HEK293 (cell line): ENCODE data around the gene S100PBP.
A peak's percentile ranks its signal among the peaks of the same experiment; 100 is the strongest.

Experiments used
- CTCF ChIA-PET: fragments of 350-600 bp; formaldehyde crosslinking; extraction: SDS; loops from one replicate; lab custom pipeline; 2021; ENCODE audit warnings: antibody characterized with exemption; lab: Yijun Ruan, JAX
- POLR2A ChIA-PET: fragments of 300-600 bp; formaldehyde crosslinking; extraction: SDS; loops from one replicate; lab custom pipeline; 2020; ENCODE audit warnings: antibody characterized with exemption, inconsistent platforms; lab: Yijun Ruan, JAX
- H3K27ac ChIP-seq: fragments of 200-500 bp; sonication (Bioruptor generic); 2 replicates; pipeline ENCODE4 v1.5.1; 2014; ENCODE audit warnings: low read depth, low read length, control low read depth, inconsistent platforms; ENCODE audit errors: extremely low read depth
- H3K36me3 ChIP-seq, 2 experiments: fragments of 200-500 bp in 1 of 2; sonication (Bioruptor generic) in 1 of 2; 1 replicate in 1 of 2; 2 replicates in 1 of 2; pipeline ENCODE4 v1.5.1; 2014 to 2017; ENCODE audit warnings: inconsistent platforms in 2 of 2, low read length in 2 of 2; ENCODE audit not compliant: control insufficient read depth in 2 of 2, insufficient read depth in 1 of 2
- H3K4me1 ChIP-seq: fragments of 200-500 bp; sonication (Bioruptor generic); 2 replicates; pipeline ENCODE4 v1.5.1; 2014; ENCODE audit warnings: mild to moderate bottlenecking, low read length, inconsistent platforms; ENCODE audit not compliant: control insufficient read depth, insufficient read depth
- H3K4me3 ChIP-seq: 2 replicates; pipeline ENCODE4 v1.5.1; 2011; ENCODE audit warnings: low read depth, mild to moderate bottlenecking, control low read depth, low read length, moderate library complexity
- H3K9me3 ChIP-seq: fragments of 200-500 bp; sonication (Bioruptor generic); 2 replicates; pipeline ENCODE4 v1.5.1; 2014; ENCODE audit warnings: low read depth, low read length, inconsistent platforms; ENCODE audit not compliant: control insufficient read depth, insufficient read depth
- EGR2 ChIP-seq: fragments of 450-650 bp; formaldehyde crosslinking; IDR thresholded peaks from 2 replicates; pipeline ENCODE4 v1.5.1; 2016; ENCODE audit warnings: low read depth, missing biosample characterization, missing genetic modification characterization
- GLIS2 ChIP-seq: fragments of 450-650 bp; formaldehyde crosslinking; IDR thresholded peaks from 2 replicates; pipeline ENCODE4 v1.5.1; 2016; ENCODE audit warnings: missing biosample characterization, missing genetic modification characterization
- KLF9 ChIP-seq: fragments of 450-650 bp; formaldehyde crosslinking; IDR thresholded peaks from 2 replicates; pipeline ENCODE4 v1.5.1; 2016; ENCODE audit warnings: missing biosample characterization, missing genetic modification characterization, low read depth
- MEIS1 ChIP-seq: sonication (generic); formaldehyde crosslinking; IDR thresholded peaks from 2 replicates; pipeline ENCODE4 v1.8.1; 2022; ENCODE audit warnings: missing genetic modification reagents, mild to moderate bottlenecking, borderline replicate concordance
- PATZ1 ChIP-seq: fragments of 450-650 bp; formaldehyde crosslinking; IDR thresholded peaks from 2 replicates; pipeline ENCODE4 v1.5.1; 2016; ENCODE audit warnings: missing biosample characterization, missing genetic modification characterization
- SP2 ChIP-seq: fragments of 450-650 bp; formaldehyde crosslinking; IDR thresholded peaks from 2 replicates; pipeline ENCODE4 v1.5.1; 2016; ENCODE audit warnings: missing biosample characterization, missing genetic modification characterization
- ZBTB11 ChIP-seq: fragments of 450-650 bp; formaldehyde crosslinking; conservative IDR thresholded peaks from 2 replicates; pipeline ENCODE4 v1.5.1; 2016; ENCODE audit warnings: low read depth, missing biosample characterization, missing genetic modification characterization
- ZBTB48 ChIP-seq: fragments of 450-650 bp; formaldehyde crosslinking; IDR thresholded peaks from 2 replicates; pipeline ENCODE4 v1.5.1; 2016; ENCODE audit warnings: missing biosample characterization, missing genetic modification characterization
- ZBTB8A ChIP-seq: fragments of 450-650 bp; formaldehyde crosslinking; IDR thresholded peaks from 2 replicates; pipeline ENCODE4 v1.5.1; 2016; ENCODE audit warnings: missing biosample characterization, missing genetic modification characterization
- ZFHX2 ChIP-seq: fragments of 450-650 bp; formaldehyde crosslinking; conservative IDR thresholded peaks from 2 replicates; pipeline ENCODE4 v1.5.1; 2016; ENCODE audit warnings: missing biosample characterization, missing genetic modification characterization
- ZIC2 ChIP-seq: fragments of 450-650 bp; formaldehyde crosslinking; IDR thresholded peaks from 2 replicates; pipeline ENCODE4 v1.5.1; 2016; ENCODE audit warnings: missing biosample characterization, missing genetic modification characterization
- ZNF23 ChIP-seq: fragments of 450-650 bp; formaldehyde crosslinking; IDR thresholded peaks from 2 replicates; pipeline ENCODE4 v1.5.1; 2016; ENCODE audit warnings: missing biosample characterization, missing genetic modification characterization, borderline replicate concordance
- ZNF274 ChIP-seq, 2 experiments: fragments of 200-500 bp in 1 of 2; fragments of 450-650 bp in 1 of 2; sonication (Bioruptor generic) in 1 of 2; formaldehyde crosslinking in 1 of 2; IDR thresholded peaks; 2 replicates each; pipeline versions ENCODE4 v1.5.1 to v1.6.1; 2014 to 2016; ENCODE audit warnings: borderline replicate concordance in 1 of 2, inconsistent platforms in 1 of 2, low read length in 1 of 2, missing biosample characterization in 1 of 2, missing genetic modification characterization in 1 of 2
- ZNF335 ChIP-seq: fragments of 450-650 bp; formaldehyde crosslinking; conservative IDR thresholded peaks from 2 replicates; pipeline ENCODE4 v1.5.1; 2016; ENCODE audit warnings: missing biosample characterization, missing genetic modification characterization
- ZNF449 ChIP-seq: fragments of 450-650 bp; formaldehyde crosslinking; IDR thresholded peaks from 2 replicates; pipeline ENCODE4 v1.5.1; 2017; ENCODE audit warnings: missing biosample characterization, mild to moderate bottlenecking, missing genetic modification characterization, moderate library complexity
- ZNF558 ChIP-seq: fragments of 450-650 bp; formaldehyde crosslinking; IDR thresholded peaks from 2 replicates; pipeline ENCODE4 v1.5.1; 2016; ENCODE audit warnings: missing biosample characterization, missing genetic modification characterization
- TF ChIP-seq, protein P1 (sequence below): fragments of 450-650 bp; formaldehyde crosslinking; optimal IDR thresholded peaks from 2 replicates; pipeline ENCODE3; 2016; ENCODE audit warnings: missing biosample characterization, mild to moderate bottlenecking, missing genetic modification characterization
- TF ChIP-seq, protein P2 (sequence below): fragments of 450-650 bp; formaldehyde crosslinking; IDR thresholded peaks from 2 replicates; pipeline ENCODE4 v1.5.1; 2016; ENCODE audit warnings: missing biosample characterization, missing genetic modification characterization
- TF ChIP-seq, protein P3 (sequence below): fragments of 450-650 bp; formaldehyde crosslinking; IDR thresholded peaks from 2 replicates; pipeline ENCODE4 v1.5.1; 2016; ENCODE audit warnings: missing biosample characterization, missing genetic modification characterization
- TF ChIP-seq, protein P4 (sequence below): fragments of 450-650 bp; formaldehyde crosslinking; IDR thresholded peaks from 2 replicates; pipeline ENCODE4 v1.5.1; 2017; ENCODE audit warnings: missing biosample characterization, missing genetic modification characterization

Gene S100PBP

DNA sequence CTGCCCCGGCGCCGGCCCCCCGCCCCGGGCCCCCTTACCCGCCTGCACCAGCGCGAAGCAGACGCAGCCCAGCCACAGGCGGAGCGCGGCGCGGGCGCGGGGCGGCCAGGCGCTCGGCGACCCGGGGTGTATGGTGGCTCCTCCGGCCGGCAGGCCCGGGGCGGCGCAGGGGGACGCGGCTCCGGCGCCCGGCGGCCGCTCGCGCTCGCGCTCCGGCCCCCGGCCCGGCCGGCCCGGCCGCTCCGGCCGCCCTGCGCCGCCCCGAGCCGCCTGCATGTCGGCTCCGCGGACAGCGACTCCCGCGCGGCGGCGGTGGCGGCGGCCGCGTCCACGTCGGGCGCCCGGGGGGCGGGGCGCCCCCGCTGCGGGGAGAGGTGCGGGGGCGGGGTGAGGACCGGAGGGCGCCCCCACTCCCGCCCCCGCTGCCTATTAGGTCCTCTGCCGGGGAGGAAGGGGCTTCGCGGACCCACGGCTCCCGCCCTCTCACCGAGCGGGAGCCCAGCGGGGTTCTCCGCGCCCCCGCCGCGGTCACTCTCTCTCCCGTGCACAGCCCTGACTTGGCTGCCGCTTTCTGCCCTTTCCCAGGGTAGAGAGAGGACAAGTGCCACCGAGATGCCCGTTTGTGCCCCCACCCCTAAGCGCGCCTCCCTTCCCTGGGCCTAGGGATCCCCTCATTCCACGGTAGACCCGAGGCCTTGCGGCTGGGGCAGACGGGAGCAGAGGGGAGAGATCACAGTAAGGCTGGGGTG is 53.3 kb downstream of the S100PBP start, which contains the start of gene FNDC5:
Gene FNDC5, minus strand, starts transcription at position 298 of the 749 bp plus-strand sequence.
- Histone ChIP-seq H3K4me1 (no peaks in the 10 kb centered on the region; the same call in 1 of the 2 replicates), H3K27ac (no peak within 1 kb of the TSS), H3K36me3 (peaks cover 0 to 11% of the 10 kb centered on the region in 2 experiments; a peak in 1 of 3 replicates), H3K4me3 (peak within 1 kb of the TSS; percentile 13), H3K9me3 (no peaks in the 10 kb centered on the region)
- ChIA-PET CTCF (interaction anchor here (0.6 to 1.9 kb wide), 10 partner anchors 9 to 1569 kb away, joined by 3 to 7 read pairs (median 4); no protein-coding TSS in a partner anchor), POLR2A (no interaction called here)
- peak; percentile 73 for TF ChIP-seq ZIC2 (tag by site-specific recombination)
- peak; percentile 78 for TF ChIP-seq ZBTB48 (tag by site-specific recombination)
- 0 out of 2 replicates have a peak, but pooled peaks have one; percentile 9 for TF ChIP-seq GLIS2 (tag by site-specific recombination)
- TF ChIP-seq, protein P1, sequence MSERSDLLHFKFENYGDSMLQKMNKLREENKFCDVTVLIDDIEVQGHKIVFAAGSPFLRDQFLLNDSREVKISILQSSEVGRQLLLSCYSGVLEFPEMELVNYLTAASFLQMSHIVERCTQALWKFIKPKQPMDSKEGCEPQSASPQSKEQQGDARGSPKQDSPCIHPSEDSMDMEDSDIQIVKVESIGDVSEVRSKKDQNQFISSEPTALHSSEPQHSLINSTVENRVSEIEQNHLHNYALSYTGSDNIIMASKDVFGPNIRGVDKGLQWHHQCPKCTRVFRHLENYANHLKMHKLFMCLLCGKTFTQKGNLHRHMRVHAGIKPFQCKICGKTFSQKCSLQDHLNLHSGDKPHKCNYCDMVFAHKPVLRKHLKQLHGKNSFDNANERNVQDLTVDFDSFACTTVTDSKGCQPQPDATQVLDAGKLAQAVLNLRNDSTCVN (tag by site-specific recombination): peak; percentile 74
- peak; percentile 74 for TF ChIP-seq EGR2 (tag by site-specific recombination)
- no peak for TF ChIP-seq ZBTB11
- TF ChIP-seq SP2: peak; percentile 14; the same call in 1 of the 2 replicates
- TF ChIP-seq ZNF274 (IDR thresholded peaks at IDR 0.05; ENCODE audit: low read length): no peak
- no peak for TF ChIP-seq ZNF274 (tag by site-specific recombination; IDR thresholded peaks at IDR 0.05; ENCODE audit: borderline replicate concordance)
- TF ChIP-seq, protein P2, sequence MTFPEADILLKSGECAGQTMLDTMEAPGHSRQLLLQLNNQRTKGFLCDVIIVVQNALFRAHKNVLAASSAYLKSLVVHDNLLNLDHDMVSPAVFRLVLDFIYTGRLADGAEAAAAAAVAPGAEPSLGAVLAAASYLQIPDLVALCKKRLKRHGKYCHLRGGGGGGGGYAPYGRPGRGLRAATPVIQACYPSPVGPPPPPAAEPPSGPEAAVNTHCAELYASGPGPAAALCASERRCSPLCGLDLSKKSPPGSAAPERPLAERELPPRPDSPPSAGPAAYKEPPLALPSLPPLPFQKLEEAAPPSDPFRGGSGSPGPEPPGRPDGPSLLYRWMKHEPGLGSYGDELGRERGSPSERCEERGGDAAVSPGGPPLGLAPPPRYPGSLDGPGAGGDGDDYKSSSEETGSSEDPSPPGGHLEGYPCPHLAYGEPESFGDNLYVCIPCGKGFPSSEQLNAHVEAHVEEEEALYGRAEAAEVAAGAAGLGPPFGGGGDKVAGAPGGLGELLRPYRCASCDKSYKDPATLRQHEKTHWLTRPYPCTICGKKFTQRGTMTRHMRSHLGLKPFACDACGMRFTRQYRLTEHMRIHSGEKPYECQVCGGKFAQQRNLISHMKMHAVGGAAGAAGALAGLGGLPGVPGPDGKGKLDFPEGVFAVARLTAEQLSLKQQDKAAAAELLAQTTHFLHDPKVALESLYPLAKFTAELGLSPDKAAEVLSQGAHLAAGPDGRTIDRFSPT (tag by site-specific recombination): peak; percentile 65; the same call in 1 of the 2 replicates
- peak; percentile 89 for TF ChIP-seq ZFHX2 (tag by site-specific recombination)
- peak; percentile 92 for TF ChIP-seq ZNF449 (tag by site-specific recombination)
- TF ChIP-seq, protein P3, sequence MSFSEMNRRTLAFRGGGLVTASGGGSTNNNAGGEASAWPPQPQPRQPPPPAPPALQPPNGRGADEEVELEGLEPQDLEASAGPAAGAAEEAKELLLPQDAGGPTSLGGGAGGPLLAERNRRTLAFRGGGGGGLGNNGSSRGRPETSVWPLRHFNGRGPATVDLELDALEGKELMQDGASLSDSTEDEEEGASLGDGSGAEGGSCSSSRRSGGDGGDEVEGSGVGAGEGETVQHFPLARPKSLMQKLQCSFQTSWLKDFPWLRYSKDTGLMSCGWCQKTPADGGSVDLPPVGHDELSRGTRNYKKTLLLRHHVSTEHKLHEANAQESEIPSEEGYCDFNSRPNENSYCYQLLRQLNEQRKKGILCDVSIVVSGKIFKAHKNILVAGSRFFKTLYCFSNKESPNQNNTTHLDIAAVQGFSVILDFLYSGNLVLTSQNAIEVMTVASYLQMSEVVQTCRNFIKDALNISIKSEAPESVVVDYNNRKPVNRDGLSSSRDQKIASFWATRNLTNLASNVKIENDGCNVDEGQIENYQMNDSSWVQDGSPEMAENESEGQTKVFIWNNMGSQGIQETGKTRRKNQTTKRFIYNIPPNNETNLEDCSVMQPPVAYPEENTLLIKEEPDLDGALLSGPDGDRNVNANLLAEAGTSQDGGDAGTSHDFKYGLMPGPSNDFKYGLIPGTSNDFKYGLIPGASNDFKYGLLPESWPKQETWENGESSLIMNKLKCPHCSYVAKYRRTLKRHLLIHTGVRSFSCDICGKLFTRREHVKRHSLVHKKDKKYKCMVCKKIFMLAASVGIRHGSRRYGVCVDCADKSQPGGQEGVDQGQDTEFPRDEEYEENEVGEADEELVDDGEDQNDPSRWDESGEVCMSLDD (tag by site-specific recombination): 0 out of 2 replicates have a peak, but pooled peaks have one; percentile 57
- no peak for TF ChIP-seq ZNF23
- TF ChIP-seq, protein P4, sequence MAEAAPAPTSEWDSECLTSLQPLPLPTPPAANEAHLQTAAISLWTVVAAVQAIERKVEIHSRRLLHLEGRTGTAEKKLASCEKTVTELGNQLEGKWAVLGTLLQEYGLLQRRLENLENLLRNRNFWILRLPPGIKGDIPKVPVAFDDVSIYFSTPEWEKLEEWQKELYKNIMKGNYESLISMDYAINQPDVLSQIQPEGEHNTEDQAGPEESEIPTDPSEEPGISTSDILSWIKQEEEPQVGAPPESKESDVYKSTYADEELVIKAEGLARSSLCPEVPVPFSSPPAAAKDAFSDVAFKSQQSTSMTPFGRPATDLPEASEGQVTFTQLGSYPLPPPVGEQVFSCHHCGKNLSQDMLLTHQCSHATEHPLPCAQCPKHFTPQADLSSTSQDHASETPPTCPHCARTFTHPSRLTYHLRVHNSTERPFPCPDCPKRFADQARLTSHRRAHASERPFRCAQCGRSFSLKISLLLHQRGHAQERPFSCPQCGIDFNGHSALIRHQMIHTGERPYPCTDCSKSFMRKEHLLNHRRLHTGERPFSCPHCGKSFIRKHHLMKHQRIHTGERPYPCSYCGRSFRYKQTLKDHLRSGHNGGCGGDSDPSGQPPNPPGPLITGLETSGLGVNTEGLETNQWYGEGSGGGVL (tag by site-specific recombination): peak; percentile 64
- TF ChIP-seq ZNF335: peak; percentile 39
- peak; percentile 38 for TF ChIP-seq ZBTB8A (tag by site-specific recombination)
- peak; percentile 54 for TF ChIP-seq PATZ1
- no peak for TF ChIP-seq ZNF558 (tag by site-specific recombination)
- TF ChIP-seq MEIS1 (CRISPR knock-in tag): no peak
- peak; percentile 43 for TF ChIP-seq KLF9 (tag by site-specific recombination)
